ENCODE data around the gene CAMK4. TPM values are rescaled to one million over a fixed set of nuclear protein-coding genes. Genes with fewer than 3 reads are reported as not detected.

The CAMK4 gene
- total RNA-seq, 1 experiment from 2014 or later = 6.3 TPM

GRCh38 chr5:111367115-111367514 is 142.9 kb downstream of the CAMK4 start:
- no peaks in the 10 kb centered on the region for H3K27me3 ChIP-seq (ENCODE audit: insufficient read depth, low read length)
- no peak overlapping the region for H2AK5ac ChIP-seq (ENCODE audit: insufficient read length, low read length)
- H3K23me2 ChIP-seq (ENCODE audit: insufficient read length, low read depth, low read length, poor library complexity, severe bottlenecking) = no peaks in the 10 kb centered on the region
- H2BK15ac ChIP-seq (ENCODE audit: low read depth, low read length) = no peak overlapping the region
- DNase-seq = no peak
- H2AFZ ChIP-seq (ENCODE audit: low read length) = no peak overlapping the region
- H3K4ac ChIP-seq (ENCODE audit: low read depth, low read length) = no peak overlapping the region
- no peak overlapping the region for H2BK120ac ChIP-seq (ENCODE audit: low read depth, low read length, poor library complexity, severe bottlenecking)
- Mint-ChIP-seq H3K4me3 (no peak overlapping the region), H3K9me3 (no peaks in the 10 kb centered on the region), H3K36me3 (ENCODE audit: insufficient read depth in 1 of 3, low read depth in 3 of 3) (no peaks in the 10 kb centered on the region), H3K27ac (no peak overlapping the region), H3K4me1 (no peaks in the 10 kb centered on the region), H3K27me3 (ENCODE audit: low read depth) (no peaks in the 10 kb centered on the region; the same call in 1 of the 2 replicates)
- no peak overlapping the region for H4K5ac ChIP-seq (ENCODE audit: insufficient read length, low read depth, low read length)
- H3K18ac ChIP-seq (ENCODE audit: insufficient read length, low read depth, low read length) = no peak overlapping the region
- H3K79me1 ChIP-seq (ENCODE audit: insufficient read depth, low read depth, low read length, poor library complexity, severe bottlenecking) = no peaks in the 10 kb centered on the region
- no peaks in the 10 kb centered on the region for H3K9me3 ChIP-seq (ENCODE audit: control insufficient read depth, low read depth, low read length)
- H4K8ac ChIP-seq (replicated peaks; ENCODE audit: insufficient read length, low read depth, low read length) = no peak overlapping the region
- no peak overlapping the region for H4K91ac ChIP-seq (ENCODE audit: insufficient read length, low read depth, low read length)
- H3K14ac ChIP-seq (ENCODE audit: insufficient read depth, low read length) = no peak overlapping the region
- no peak overlapping the region for H3T11ph ChIP-seq (ENCODE audit: low read length)
- no peak overlapping the region for H3K23ac ChIP-seq (ENCODE audit: insufficient read length, low read depth, low read length)
- H3K9ac ChIP-seq (ENCODE audit: extremely low read depth, insufficient read length, low read length) = no peak overlapping the region
- no peak overlapping the region for H2BK20ac ChIP-seq (ENCODE audit: low read depth, low read length, poor library complexity, severe bottlenecking)
- no peaks in the 10 kb centered on the region for H3K4me1 ChIP-seq (ENCODE audit: insufficient read depth, low read length)
- TF ChIP-seq, protein P1, sequence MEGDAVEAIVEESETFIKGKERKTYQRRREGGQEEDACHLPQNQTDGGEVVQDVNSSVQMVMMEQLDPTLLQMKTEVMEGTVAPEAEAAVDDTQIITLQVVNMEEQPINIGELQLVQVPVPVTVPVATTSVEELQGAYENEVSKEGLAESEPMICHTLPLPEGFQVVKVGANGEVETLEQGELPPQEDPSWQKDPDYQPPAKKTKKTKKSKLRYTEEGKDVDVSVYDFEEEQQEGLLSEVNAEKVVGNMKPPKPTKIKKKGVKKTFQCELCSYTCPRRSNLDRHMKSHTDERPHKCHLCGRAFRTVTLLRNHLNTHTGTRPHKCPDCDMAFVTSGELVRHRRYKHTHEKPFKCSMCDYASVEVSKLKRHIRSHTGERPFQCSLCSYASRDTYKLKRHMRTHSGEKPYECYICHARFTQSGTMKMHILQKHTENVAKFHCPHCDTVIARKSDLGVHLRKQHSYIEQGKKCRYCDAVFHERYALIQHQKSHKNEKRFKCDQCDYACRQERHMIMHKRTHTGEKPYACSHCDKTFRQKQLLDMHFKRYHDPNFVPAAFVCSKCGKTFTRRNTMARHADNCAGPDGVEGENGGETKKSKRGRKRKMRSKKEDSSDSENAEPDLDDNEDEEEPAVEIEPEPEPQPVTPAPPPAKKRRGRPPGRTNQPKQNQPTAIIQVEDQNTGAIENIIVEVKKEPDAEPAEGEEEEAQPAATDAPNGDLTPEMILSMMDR (conservative IDR thresholded peaks at IDR 0.05) = no peak
- no peak overlapping the region for H2BK5ac ChIP-seq (ENCODE audit: insufficient read length, low read length)
- no peaks in the 10 kb centered on the region for H3K79me2 ChIP-seq (ENCODE audit: insufficient read depth, low read length)
- no peak overlapping the region for H3K27ac ChIP-seq (ENCODE audit: insufficient read length, low read depth, low read length)
- H4K20me1 ChIP-seq (ENCODE audit: control insufficient read depth, insufficient read depth, insufficient read length) = no peaks in the 10 kb centered on the region
- WGBS (ENCODE audit: extremely low coverage, insufficient read length, low lambda C conversion rate) = no CpG with 5 or more reads among the region's 3 CpGs
- no peak overlapping the region for H2BK12ac ChIP-seq (ENCODE audit: insufficient read length, low read depth, low read length)
- H3K56ac ChIP-seq (ENCODE audit: insufficient read length, low read depth, low read length) = no peak overlapping the region
- H3K4me2 ChIP-seq (ENCODE audit: insufficient read depth, insufficient read length, low read length) = no peak overlapping the region
